Stimulated activated CD8-positive, alpha-beta memory T cell treated with anti-CD3 and anti-CD28 coated beads, Interleukin-2, amount 100 ng/mL, for 1 hour (primary cell): ENCODE data around the gene CCDC80.
A peak's percentile ranks its signal among the peaks of the same experiment; 100 is the strongest.
"Not testable (repeated sequence)": the region's sequence is repeated elsewhere in the genome, so short reads cannot be mapped to it uniquely, and the experiment has no call there.

Experiments
- DNase-seq, 2 donors: peaks; one replicate each; pipeline ENCODE4 v3.0.0-alpha.2; 2020; ENCODE audit warnings: low read depth in 2 of 2

CCDC80 gene

DNA sequence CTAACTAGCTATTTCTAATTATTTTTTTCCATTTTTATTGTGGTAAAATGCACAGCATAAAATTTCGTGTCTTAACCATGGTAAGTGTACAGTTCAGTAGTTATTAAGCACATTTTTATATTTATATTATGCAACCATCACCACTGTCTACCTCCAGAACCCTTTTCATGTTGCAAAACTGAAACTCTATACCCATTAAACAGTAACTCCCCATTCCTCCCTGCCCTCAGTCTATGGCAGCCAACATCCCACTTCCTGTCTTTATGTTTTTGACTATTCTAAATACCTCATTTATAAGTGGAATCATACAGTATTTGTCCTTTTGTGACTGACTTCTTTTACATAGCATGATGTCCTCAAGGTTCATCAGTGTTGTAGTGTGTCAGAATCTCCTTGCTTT, 53.6 kb downstream of the CCDC80 start:
- DNase-seq, result no peak

DNA sequence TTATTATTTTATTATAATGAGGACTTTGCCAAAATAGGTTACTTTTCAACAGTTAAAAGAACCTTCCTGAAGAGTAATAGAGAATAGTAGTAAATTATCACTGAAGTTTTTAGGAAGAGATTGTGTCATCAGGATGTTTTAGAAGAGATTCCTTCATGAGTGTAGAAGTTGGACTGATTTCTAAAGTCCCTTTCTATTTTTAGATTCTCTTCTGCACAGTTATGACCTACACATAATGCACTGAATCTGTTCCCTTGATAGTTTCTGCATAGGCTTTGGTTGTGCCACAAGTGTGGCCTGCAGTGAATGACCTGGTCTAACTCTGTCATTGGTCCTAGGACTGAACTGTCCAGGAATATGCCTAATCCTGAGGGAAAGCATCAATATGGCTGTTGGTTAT, 55.2 kb downstream of the CCDC80 start:
- no peak for DNase-seq

DNA sequence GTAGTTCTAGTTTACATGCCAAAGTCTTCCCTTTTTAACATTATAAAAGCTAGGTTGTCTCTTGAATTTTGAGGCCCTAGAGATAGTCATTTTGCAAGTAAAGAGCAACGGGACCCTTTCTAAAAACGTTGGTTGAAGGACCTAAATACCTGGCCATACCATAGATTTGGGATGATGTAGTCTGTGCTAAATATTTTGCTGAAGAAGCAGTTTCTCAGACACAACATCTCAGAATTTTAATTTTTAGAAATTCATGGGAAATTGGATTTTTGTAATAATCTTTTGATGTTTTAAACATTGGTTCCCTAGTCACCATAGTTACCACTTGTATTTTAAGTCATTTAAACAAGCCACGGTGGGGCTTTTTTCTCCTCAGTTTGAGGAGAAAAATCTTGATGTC, 57.8 kb downstream of the CCDC80 start:
- DNase-seq, result no peak

DNA sequence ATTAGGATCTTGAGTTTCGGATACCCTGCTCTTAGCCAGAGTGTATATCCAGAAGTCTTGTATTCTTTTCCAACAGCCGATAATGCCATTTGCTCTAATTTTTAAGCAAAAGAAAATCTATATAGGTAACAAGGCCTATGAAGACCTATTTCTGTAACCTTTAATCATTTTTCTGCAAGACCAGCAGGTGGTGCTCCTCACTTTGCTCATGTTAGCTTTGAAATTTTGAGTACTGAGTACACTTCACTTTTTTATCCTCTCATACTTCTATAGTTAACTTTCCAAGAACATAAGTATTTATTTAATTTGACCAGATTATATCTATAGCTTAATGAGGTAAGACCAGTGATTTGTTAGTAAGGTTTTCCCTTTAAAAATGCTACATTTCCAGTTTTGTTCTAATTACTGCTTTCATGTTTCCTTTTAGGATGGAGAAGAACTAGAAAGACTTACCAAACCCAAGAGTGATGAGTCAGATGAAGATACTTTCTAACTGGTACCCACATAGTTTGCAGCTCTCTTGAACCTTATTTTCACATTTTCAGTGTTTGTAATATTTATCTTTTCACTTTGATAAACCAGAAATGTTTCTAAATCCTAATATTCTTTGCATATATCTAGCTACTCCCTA, 58.6 kb downstream of the CCDC80 start:
- DNase-seq, result no peak

DNA sequence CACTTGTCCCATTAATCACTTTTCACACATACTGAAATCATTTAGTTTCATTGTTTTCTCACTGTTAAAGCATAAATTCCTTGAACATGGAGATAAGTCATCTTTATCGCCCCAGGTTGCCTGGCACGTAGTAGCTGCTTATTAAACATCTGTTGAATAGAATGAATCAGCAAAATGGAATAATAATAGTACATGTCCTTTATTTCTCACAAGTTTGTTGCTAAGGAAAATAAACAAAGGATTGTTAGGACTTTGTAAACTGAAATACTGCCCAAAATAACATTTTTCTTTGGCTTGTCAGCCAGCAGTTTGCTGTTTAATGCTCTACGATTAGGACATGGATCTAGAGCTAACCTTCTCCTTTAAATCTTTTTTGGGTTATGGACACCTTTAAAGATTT, 61.2 kb downstream of the CCDC80 start:
- no peak for DNase-seq

DNA sequence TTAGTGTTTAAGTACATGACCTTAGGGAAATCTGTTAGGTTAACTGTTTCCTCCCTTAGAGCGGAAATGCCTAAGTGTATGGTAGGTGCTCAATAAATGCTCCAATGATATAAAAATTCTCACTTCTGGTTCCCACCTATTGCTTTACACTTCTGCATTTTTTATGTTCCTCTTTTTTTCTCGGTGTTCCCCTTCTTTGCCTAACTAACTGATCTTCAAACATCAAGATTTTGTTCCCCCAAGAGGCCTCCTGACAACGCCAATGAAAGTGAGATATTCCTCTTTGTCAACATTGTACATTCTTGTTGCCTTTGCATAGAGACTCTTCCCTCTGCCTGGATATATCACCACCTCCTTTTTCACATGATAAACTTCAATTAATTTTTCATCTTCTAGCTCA, 61.7 kb downstream of the CCDC80 start:
- no peak for DNase-seq

DNA sequence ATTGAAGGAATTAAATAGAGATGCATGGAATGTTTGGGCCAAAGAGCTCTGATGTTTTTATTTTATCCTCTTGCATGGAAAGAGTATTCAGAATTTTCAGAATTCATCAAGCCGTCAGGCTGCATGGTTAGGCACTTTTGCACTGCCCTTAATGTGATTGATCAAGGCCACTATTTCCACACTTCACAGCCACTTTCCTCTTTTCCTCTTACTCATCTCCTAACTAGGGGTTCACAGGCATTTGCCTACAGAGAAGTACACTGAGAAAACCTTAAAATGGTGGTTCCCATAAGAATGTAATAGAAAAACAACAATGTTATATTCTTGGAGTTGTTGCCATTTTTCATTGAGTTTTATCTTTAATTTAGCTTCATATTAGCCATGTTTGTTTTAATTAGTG, 68.2 kb downstream of the CCDC80 start:
- no peak for DNase-seq

DNA sequence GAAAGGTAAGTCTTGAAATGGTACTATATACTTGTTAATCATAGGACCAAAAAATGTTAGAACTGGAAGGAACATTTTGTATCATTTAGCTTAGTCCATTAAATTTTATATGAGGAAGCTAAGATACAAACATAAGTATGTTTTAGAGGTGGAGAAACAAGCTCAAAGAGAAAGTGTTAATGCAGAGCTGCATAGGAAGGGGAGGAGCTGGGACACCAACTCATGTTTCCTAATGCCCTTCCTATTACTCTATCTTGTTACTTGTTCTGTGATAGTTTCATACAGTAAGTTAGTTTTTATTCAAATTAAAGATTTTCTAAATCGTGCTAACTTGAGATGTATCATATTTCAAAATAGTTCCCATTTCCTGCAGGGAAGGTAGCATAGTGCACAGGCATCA, 71.7 kb downstream of the CCDC80 start:
- DNase-seq, result no peak

DNA sequence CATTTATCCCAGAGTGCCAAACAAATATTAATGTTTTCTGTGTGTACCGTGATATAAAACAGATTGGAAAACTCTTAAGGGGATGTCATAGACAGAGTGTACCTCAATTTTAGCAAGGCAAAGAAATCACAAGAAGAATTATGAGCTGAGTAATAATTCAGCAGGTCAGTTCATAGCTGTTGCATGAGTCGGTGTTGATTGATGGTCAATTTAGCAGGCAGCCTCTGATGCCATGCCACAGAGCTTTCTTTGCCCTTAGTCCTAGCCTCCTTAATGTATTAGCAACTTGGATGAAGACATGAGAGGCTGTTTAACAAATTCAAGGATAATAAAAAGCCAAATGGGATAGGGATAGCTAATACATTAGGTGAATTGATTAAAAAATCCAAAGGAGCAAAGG, 72.3 kb downstream of the CCDC80 start:
- no peak for DNase-seq

DNA sequence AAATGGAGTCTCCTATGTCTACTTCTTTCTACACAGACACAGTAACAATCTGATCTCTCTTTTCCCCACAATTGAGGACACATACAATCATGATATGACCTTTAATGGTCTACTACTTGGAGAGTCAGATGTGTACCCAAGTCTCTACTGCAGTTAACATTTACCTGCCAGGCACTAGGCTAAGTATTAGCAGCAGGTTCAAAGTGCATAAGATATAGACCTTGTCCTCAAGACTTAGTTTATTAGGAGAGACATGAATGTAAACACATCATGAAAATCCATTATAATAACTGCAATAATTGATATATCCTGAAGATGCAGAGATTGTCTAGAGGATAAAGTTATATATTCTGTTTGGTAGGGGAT, 76.0 kb downstream of the CCDC80 start:
- no peak for DNase-seq

DNA sequence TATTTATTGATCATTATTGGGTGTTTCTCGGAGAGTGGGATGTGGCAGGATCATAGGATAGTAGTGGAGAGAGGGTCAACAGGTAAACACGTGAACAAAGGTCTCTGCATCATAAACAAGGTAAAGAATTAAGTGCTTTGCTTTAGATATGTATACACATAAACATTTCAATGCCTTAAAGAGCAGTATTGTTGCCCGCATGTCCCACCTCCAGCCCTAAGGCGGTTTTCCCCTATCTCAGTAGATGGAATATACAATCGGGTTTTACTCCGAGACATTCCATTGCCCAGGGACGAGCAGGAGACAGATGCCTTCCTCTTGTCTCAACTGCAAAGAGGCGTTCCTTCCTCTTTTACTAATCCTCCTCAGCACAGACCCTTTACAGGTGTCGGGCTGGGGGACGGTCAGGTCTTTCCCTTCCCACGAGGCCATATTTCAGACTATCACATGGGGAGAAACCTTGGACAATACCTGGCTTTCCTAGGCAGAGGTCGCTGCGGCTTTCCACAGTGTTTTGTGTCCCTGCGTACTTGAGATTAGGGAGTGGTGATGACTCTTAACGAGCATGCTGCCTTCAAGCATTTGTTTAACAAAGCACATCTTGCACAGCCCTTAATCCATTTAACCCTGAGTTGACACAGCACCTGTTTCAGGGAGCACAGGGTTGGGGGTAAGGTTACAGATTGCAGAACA, 76.5 kb downstream of the CCDC80 start:
- not testable (repeated sequence) for DNase-seq

DNA sequence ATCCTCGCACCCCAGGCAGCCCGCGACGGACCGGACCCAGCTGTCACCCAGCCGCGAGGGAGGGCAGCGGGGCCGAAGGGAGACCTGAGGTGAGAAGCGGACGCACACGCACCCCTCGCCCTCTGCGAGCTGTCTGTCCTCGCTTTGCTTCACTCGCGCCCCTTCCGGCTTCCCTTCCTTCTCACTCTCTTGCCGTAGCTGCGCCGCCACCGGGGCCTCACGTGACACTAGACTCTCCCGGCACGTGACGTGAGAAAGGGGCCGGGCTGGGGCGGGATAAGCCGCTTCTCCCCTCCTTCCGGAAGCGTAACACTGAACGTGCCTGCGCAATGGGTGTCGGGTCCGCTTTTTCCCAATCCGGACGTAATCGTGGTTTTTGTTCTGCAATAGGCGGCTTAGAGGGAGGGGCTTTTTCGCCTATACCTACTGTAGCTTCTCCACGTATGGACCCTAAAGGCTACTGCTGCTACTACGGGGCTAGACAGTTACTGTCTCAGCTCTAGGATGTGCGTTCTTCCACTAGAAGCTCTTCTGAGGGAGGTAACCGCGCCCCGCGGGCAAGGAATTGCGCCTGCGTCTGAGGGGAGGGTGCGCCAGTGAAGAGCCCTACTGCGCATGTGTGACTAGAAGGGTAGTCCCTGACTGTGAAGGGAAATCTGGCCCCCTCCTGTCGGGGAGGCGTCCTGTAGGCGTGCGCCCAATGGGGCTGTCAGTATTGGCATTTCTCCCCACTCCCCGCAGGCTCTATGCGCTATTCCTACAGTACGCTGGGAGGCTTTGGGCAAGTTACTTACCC, 79.0 kb downstream of the CCDC80 start, which contains the start of the genes ATG3 and SLC35A5:
TSS of gene ATG3 (minus strand) at position 229 of the 796 bp plus-strand sequence. CDS start 434 bp downstream, outside the sequence.
TSS of gene SLC35A5 (plus strand) at position 312 of the 796 bp plus-strand sequence. CDS start 1,359 bp downstream, outside the sequence.
- peak; percentile 99 for DNase-seq

DNA sequence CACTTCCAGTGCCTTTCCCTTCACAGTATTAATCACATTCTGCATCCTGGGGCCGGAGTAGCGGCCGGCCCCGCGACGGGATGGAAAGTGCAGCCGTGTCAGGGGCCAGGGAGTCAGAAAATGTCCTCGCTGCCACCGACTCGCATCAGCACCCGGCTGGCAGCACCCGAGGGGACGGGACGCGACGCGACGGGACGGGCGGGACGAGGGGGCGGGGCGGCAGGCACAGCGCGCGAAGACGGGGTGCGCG, 79.5 kb downstream of the CCDC80 start:
- peak in 1 of 2 donors; percentile 68 for DNase-seq

DNA sequence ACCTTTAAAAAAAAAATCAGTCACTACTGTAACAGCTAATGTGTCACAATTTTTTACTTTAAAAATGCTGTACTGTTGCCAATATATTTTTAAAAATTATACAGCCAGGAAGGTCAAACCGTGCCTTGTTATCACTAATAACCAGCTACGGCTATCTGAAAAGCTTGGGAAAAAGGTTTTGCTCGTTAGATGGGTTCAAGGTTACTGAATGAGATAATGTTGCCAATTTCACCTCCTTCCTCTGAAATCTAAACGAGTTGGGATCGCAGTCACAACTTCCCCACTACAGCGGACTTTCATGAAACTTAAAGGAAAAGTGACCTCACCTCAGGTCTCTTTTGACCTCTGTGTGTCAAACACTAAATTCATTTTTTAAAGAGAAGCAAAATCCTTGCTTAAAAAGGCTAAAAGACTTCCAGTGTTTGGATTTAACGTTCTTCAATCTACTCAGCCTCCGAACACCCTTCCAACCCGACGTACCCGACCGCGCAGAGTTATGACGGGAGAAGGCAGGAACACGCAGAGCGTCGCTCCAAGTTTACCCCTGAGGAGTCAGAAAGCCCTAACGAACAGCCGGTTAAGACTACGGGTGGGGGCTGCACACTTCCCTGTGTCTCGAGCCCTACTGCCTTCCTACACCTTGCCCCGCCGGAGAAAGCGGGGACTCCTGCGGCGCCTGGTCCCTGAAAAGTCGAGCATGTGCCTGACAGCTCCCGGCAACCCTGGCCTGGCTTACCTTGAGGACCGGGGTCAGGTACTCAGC, 80.0 kb downstream of the CCDC80 start:
- peak; percentile 24 to 28 for DNase-seq

DNA sequence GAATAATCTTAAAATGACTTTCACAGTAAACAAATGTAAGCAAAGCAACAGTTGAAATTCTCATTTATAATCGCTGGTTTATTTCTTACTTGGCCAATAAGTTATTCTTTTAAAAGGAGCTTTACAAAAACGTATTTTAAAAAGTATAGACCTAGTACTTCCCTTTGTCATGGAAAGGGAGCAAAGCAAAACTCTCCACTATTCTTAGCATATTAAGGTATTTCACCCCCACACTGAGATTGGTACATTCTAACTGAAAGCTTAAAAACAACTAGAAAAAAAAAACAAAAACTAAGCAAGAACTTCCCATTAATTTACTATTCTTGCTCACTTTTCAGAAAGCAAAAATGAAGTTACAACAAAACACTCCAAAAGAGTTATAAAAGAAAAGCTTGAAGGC, 80.6 kb downstream of the CCDC80 start:
- DNase-seq, result no peak

DNA sequence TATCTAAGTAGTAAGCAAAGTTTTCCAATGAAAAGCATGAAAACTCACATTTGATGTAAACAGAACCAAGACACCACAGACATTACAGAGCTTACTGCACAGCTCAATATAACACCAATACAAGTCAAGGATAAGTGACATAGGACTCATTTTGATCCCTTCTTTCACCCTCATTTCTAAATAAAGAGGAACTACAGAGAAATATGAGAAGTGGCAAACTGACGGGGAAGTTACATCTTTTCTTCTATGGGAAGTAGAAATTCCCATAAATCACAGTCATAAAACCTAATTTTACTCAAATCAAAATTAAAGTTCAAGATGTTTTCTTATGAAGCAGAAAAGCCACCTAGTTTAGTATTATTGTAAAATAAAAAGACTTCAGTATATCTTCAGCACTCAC, 83.0 kb downstream of the CCDC80 start:
- no peak for DNase-seq

DNA sequence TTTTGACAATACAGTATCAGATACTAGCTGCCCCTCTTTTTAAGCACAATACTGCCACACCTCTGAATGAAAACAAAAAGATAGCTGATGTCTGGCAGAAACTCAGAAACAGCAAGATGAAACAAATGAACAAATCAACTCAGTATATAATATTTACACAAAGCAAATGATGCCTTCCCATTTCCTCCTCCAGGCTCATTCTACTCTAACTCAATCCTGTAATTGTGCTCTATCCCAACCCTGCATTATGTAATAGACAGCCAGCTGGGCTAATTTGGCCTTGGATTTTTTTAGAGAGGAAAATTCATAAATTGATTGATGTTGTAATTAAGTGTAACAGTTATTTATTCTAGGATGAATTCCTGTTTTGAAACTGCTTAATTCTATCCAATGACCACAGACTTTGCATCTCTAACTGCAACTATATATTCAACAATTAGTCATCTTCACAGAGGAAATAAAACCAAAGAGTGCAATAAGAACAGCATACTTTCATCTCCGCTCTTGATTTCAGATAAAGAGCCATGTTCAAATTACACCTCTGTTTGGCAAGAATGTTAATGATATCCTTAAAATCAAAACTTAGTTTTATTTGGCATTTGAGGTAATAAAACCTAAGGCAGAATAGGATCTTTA, 85.3 kb downstream of the CCDC80 start:
- DNase-seq, result no peak

DNA sequence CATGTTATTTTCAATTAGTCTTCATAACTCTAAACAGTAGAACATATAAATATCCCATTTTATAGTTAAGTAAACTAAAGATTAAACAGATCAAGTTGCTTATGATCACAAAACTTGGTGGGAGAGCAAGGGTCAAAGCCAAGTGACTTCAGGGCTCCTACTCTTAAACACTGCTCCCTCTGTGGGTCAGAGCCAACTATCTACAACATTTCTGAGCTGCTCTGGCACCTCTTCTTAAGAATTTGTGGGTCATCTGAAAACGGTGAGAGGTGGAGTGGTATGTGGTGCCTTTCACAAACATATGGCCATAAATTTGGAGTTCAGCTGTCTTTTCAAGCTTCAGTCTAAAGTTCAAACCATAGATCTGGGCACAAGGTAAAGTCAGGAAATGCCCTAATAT, 90.1 kb downstream of the CCDC80 start:
- DNase-seq, result no peak
